ENCODE results near the gene UBAC1.

Gene UBAC1

DNA sequence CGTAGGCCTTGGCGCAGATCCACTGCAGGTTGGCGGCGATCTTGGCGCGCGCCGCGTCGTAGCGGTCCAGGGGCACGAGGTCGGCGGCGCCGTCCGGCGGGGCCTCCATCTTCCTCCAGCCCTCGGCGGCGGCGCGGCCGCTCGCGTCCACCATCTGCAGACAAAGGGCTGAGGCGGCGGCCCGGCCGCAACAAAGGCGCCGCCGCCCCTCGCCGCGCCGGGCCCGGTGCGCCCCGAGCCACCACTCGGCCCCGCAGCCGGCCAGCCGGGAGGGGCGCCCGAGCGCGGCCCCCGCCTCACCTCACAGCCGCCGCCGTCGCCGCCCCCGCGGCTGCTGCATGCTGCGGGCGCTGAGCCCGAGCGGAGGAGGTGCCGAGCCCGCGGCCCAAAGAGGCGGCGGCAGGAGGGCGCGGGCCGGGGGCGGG, 54.2 kb downstream of the UBAC1 start:
- no peak for ATAC-seq
- TF ChIP-seq ZNF8 (CRISPR knock-in tag; IDR thresholded peaks at IDR 0.05) = no peak
- no peak for TF ChIP-seq SNAI2 (CRISPR knock-in tag; IDR thresholded peaks at IDR 0.05)
- TF ChIP-seq ZNF565 (CRISPR knock-in tag; conservative IDR thresholded peaks at IDR 0.05; ENCODE audit: low read depth) = no peak
- no peak for TF ChIP-seq TOX (CRISPR knock-in tag; IDR thresholded peaks at IDR 0.05; ENCODE audit: borderline replicate concordance)
- TF ChIP-seq ZFP30 (CRISPR knock-in tag; IDR thresholded peaks at IDR 0.05) = no peak
- TF ChIP-seq, protein P1, sequence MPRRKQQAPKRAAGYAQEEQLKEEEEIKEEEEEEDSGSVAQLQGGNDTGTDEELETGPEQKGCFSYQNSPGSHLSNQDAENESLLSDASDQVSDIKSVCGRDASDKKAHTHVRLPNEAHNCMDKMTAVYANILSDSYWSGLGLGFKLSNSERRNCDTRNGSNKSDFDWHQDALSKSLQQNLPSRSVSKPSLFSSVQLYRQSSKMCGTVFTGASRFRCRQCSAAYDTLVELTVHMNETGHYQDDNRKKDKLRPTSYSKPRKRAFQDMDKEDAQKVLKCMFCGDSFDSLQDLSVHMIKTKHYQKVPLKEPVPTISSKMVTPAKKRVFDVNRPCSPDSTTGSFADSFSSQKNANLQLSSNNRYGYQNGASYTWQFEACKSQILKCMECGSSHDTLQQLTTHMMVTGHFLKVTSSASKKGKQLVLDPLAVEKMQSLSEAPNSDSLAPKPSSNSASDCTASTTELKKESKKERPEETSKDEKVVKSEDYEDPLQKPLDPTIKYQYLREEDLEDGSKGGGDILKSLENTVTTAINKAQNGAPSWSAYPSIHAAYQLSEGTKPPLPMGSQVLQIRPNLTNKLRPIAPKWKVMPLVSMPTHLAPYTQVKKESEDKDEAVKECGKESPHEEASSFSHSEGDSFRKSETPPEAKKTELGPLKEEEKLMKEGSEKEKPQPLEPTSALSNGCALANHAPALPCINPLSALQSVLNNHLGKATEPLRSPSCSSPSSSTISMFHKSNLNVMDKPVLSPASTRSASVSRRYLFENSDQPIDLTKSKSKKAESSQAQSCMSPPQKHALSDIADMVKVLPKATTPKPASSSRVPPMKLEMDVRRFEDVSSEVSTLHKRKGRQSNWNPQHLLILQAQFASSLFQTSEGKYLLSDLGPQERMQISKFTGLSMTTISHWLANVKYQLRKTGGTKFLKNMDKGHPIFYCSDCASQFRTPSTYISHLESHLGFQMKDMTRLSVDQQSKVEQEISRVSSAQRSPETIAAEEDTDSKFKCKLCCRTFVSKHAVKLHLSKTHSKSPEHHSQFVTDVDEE (CRISPR knock-in tag; IDR thresholded peaks at IDR 0.05) = no peak
- TF ChIP-seq ISL1 (CRISPR knock-in tag; IDR thresholded peaks at IDR 0.05) = no peak
- TF ChIP-seq, protein P2, sequence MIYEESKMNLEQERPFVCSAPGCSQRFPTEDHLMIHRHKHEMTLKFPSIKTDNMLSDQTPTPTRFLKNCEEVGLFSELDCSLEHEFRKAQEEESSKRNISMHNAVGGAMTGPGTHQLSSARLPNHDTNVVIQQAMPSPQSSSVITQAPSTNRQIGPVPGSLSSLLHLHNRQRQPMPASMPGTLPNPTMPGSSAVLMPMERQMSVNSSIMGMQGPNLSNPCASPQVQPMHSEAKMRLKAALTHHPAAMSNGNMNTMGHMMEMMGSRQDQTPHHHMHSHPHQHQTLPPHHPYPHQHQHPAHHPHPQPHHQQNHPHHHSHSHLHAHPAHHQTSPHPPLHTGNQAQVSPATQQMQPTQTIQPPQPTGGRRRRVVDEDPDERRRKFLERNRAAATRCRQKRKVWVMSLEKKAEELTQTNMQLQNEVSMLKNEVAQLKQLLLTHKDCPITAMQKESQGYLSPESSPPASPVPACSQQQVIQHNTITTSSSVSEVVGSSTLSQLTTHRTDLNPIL (CRISPR knock-in tag; IDR thresholded peaks at IDR 0.05; ENCODE audit: low read depth) = no peak
- TF ChIP-seq, protein P3, sequence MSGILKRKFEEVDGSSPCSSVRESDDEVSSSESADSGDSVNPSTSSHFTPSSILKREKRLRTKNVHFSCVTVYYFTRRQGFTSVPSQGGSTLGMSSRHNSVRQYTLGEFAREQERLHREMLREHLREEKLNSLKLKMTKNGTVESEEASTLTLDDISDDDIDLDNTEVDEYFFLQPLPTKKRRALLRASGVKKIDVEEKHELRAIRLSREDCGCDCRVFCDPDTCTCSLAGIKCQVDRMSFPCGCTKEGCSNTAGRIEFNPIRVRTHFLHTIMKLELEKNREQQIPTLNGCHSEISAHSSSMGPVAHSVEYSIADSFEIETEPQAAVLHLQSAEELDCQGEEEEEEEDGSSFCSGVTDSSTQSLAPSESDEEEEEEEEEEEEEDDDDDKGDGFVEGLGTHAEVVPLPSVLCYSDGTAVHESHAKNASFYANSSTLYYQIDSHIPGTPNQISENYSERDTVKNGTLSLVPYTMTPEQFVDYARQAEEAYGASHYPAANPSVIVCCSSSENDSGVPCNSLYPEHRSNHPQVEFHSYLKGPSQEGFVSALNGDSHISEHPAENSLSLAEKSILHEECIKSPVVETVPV (CRISPR knock-in tag; IDR thresholded peaks at IDR 0.05) = no peak
- TF ChIP-seq ESRRG (CRISPR knock-in tag; IDR thresholded peaks at IDR 0.05) = no peak
- TF ChIP-seq ZC3H10 (CRISPR knock-in tag; IDR thresholded peaks at IDR 0.05) = no peak
- TF ChIP-seq TCF4 (CRISPR knock-in tag; IDR thresholded peaks at IDR 0.05; ENCODE audit: borderline replicate concordance) = no peak
- TF ChIP-seq ZNF70 (CRISPR knock-in tag; IDR thresholded peaks at IDR 0.05) = no peak
- no peak for TF ChIP-seq GLIS3 (CRISPR knock-in tag; IDR thresholded peaks at IDR 0.05)
- TF ChIP-seq CSDC2 (CRISPR knock-in tag; IDR thresholded peaks at IDR 0.05) = no peak
- TF ChIP-seq, protein P4, sequence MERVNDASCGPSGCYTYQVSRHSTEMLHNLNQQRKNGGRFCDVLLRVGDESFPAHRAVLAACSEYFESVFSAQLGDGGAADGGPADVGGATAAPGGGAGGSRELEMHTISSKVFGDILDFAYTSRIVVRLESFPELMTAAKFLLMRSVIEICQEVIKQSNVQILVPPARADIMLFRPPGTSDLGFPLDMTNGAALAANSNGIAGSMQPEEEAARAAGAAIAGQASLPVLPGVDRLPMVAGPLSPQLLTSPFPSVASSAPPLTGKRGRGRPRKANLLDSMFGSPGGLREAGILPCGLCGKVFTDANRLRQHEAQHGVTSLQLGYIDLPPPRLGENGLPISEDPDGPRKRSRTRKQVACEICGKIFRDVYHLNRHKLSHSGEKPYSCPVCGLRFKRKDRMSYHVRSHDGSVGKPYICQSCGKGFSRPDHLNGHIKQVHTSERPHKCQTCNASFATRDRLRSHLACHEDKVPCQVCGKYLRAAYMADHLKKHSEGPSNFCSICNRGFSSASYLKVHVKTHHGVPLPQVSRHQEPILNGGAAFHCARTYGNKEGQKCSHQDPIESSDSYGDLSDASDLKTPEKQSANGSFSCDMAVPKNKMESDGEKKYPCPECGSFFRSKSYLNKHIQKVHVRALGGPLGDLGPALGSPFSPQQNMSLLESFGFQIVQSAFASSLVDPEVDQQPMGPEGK (CRISPR knock-in tag; IDR thresholded peaks at IDR 0.05; ENCODE audit: borderline replicate concordance) = no peak
- TF ChIP-seq RARB (CRISPR knock-in tag; IDR thresholded peaks at IDR 0.05) = no peak
- TF ChIP-seq, protein P5, sequence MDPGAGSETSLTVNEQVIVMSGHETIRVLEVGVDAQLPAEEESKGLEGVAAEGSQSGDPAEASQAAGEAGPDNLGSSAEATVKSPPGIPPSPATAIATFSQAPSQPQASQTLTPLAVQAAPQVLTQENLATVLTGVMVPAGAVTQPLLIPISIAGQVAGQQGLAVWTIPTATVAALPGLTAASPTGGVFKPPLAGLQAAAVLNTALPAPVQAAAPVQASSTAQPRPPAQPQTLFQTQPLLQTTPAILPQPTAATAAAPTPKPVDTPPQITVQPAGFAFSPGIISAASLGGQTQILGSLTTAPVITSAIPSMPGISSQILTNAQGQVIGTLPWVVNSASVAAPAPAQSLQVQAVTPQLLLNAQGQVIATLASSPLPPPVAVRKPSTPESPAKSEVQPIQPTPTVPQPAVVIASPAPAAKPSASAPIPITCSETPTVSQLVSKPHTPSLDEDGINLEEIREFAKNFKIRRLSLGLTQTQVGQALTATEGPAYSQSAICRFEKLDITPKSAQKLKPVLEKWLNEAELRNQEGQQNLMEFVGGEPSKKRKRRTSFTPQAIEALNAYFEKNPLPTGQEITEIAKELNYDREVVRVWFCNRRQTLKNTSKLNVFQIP (CRISPR knock-in tag; IDR thresholded peaks at IDR 0.05; ENCODE audit: borderline replicate concordance, low read depth) = no peak
- TF ChIP-seq ARNTL (CRISPR knock-in tag; IDR thresholded peaks at IDR 0.05; ENCODE audit: borderline replicate concordance, low read depth) = no peak

DNA sequence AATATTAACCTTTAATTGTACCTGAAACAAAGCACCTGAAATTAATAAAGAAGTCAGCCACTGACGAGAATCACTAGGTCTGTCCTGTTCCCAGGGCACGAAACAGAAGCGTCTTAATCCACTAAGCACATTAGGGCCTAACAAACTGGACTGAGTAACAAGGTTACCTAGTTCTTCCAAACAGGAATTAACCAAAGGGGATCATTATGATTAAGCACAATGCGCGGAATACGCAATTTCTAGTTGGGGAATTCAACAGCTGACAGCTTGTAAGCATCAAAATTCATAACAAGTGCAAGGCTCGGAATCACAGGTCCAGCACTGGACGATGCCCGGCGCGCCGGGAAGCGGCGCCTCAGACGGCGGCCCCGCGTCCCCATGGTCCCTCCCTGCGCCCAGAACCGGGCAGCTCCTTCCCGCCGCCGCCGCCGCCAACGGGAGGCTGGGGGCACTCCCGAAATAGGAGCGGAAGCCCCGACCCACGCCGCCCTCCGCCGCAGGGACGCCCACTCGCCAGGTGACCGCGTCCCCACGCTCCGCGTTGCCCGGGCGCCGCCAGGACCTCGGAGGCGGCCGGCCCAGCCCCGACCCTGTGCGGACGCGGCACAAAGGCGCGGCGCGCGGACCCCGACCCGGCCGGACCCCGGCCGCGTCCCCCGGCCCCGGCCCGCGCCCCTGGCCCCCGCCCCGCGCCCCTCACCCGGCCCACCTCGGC, 54.7 kb downstream of the UBAC1 start:
- ATAC-seq = peak; percentile 50

More for the DNA sequence above, 54.7 kb downstream of the UBAC1 start:
- no peak for TF ChIP-seq PPARA (CRISPR knock-in tag; IDR thresholded peaks at IDR 0.05; ENCODE audit: borderline replicate concordance)
- TF ChIP-seq ZNF70 (CRISPR knock-in tag; IDR thresholded peaks at IDR 0.05) = no peak
- TF ChIP-seq TCF4 (CRISPR knock-in tag; IDR thresholded peaks at IDR 0.05; ENCODE audit: borderline replicate concordance) = no peak
- TF ChIP-seq ZFP30 (CRISPR knock-in tag; IDR thresholded peaks at IDR 0.05) = no peak
- TF ChIP-seq TOX (CRISPR knock-in tag; IDR thresholded peaks at IDR 0.05; ENCODE audit: borderline replicate concordance) = no peak
- TF ChIP-seq ZC3H10 (CRISPR knock-in tag; IDR thresholded peaks at IDR 0.05) = no peak
- TF ChIP-seq ARNTL (CRISPR knock-in tag; IDR thresholded peaks at IDR 0.05; ENCODE audit: borderline replicate concordance, low read depth) = no peak
- TF ChIP-seq, protein P5 (CRISPR knock-in tag; IDR thresholded peaks at IDR 0.05; ENCODE audit: borderline replicate concordance, low read depth) = no peak
- TF ChIP-seq CSDC2 (CRISPR knock-in tag; IDR thresholded peaks at IDR 0.05) = no peak

All from SK-N-SH treated with all-trans-retinoic acid at 6 μM for 48 hours (cell line).